Measurements from ENCODE around the gene ATP6V0A1.
"Not testable (repeated sequence)": the region's sequence is repeated elsewhere in the genome, so short reads cannot be mapped to it uniquely, and the experiment has no call there.

GRCh38 chr17:42545755-42546505 lies 87.3 kb downstream of the ATP6V0A1 start:
- TF ChIP-seq, protein P1, sequence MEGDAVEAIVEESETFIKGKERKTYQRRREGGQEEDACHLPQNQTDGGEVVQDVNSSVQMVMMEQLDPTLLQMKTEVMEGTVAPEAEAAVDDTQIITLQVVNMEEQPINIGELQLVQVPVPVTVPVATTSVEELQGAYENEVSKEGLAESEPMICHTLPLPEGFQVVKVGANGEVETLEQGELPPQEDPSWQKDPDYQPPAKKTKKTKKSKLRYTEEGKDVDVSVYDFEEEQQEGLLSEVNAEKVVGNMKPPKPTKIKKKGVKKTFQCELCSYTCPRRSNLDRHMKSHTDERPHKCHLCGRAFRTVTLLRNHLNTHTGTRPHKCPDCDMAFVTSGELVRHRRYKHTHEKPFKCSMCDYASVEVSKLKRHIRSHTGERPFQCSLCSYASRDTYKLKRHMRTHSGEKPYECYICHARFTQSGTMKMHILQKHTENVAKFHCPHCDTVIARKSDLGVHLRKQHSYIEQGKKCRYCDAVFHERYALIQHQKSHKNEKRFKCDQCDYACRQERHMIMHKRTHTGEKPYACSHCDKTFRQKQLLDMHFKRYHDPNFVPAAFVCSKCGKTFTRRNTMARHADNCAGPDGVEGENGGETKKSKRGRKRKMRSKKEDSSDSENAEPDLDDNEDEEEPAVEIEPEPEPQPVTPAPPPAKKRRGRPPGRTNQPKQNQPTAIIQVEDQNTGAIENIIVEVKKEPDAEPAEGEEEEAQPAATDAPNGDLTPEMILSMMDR (IDR thresholded peaks at IDR 0.05), result not testable (repeated sequence)
- TF ChIP-seq POLR2A (IDR thresholded peaks at IDR 0.05), result not testable (repeated sequence)

Data from testis (tissue), 2 donors.